ENCODE data around the gene SCAF1. TPM values are rescaled to one million over a fixed set of nuclear protein-coding genes. Genes with fewer than 3 reads are reported as not detected.

SCAF1 gene
- total and polyA plus RNA-seq, 9 of the 15 experiments (the other 6 are each of a cell fraction or from before 2014, with no cell fraction given), result 0.20 to 79.0 (median 4.9) TPM

DNA sequence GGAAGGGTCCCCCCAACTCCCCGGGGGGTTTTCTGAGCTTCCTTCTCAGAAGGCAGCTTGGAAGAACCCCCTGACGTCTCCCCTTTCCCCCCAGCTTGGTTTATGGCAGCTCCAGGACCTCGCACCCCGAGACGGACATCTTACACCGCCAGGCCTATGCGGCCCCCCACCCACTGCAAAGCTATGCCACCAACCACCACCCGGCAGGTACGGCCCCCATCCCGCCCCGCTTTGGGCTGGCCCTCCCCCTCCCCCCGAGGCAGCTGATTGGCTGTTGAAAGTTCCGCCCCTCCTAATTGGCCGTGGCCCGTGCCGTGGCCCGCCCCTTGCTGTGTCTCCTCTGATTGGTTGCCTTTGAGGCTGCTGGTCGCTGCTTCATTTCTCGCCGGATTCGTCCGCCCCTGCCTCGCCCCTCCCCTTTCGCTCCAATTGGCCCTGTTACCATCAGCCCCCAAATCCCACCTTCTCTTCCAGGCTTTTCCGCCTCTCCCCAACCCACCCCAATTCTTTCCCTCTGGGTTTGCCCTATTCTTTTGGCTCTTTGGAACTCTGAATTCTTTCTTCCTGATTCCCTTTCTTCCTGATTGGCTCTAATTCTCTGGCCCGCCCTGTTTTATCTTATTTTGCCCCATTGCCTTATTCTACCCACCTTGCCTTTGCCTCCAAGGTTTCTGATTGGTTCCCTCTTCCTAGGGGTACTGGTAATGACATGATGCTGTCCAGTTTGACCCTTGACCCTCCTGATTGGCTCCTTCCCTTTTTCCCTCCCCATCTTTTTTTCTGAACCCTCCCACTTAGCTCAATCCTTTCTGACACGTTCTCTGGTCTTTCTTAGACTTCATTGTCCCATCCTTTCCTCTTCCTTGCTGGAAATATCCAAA lies 48.5 kb upstream of the SCAF1 start (continued):
- TF ChIP-seq, protein P1, sequence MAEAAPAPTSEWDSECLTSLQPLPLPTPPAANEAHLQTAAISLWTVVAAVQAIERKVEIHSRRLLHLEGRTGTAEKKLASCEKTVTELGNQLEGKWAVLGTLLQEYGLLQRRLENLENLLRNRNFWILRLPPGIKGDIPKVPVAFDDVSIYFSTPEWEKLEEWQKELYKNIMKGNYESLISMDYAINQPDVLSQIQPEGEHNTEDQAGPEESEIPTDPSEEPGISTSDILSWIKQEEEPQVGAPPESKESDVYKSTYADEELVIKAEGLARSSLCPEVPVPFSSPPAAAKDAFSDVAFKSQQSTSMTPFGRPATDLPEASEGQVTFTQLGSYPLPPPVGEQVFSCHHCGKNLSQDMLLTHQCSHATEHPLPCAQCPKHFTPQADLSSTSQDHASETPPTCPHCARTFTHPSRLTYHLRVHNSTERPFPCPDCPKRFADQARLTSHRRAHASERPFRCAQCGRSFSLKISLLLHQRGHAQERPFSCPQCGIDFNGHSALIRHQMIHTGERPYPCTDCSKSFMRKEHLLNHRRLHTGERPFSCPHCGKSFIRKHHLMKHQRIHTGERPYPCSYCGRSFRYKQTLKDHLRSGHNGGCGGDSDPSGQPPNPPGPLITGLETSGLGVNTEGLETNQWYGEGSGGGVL (CRISPR knock-in tag; IDR thresholded peaks at IDR 0.05), result no peak
- TF ChIP-seq SUPT5H (IDR thresholded peaks at IDR 0.05) (0 out of 2 replicates have a peak, but pooled peaks have one; percentile 34), POLR2G (IDR thresholded peaks at IDR 0.05; ENCODE audit: low read depth, low read length) (peak; percentile 34; the same call in 1 of the 2 replicates), HDAC1 (IDR thresholded peaks at IDR 0.05) (peak in 1 of 2 experiments; percentile 59; a peak in 1 of 4 replicates), RBM14 (IDR thresholded peaks at IDR 0.05; ENCODE audit: borderline replicate concordance, insufficient read depth, low read depth, low read length) (no peak), SIN3B (IDR thresholded peaks at IDR 0.05; ENCODE audit: low read depth) (no peak), PHF8 (IDR thresholded peaks at IDR 0.05; ENCODE audit: borderline replicate concordance, low read length) (peak; percentile 20; the same call in 1 of the 2 replicates), RBM25 (IDR thresholded peaks at IDR 0.05; ENCODE audit: low read depth, low read length, severe bottlenecking) (peak; percentile 79), SMC3 (conservative IDR thresholded peaks at IDR 0.05; ENCODE audit: insufficient read depth, low read depth, low read length) (0 out of 2 replicates have a peak, but pooled peaks have one; percentile 2), TBP (optimal IDR thresholded peaks at IDR 0.05; ENCODE audit: low read depth, low read length) (peak; percentile 39), ZC3H8 (IDR thresholded peaks at IDR 0.05) (0 out of 2 replicates have a peak, but pooled peaks have one; percentile 20), FOS (IDR thresholded peaks at IDR 0.05; ENCODE audit: extremely low read depth, insufficient read length) (peak; percentile 89), ARID1B (IDR thresholded peaks at IDR 0.05) (0 out of 2 replicates have a peak, but pooled peaks have one; percentile 24), POLR2H (tag; IDR thresholded peaks at IDR 0.05; ENCODE audit: low read depth) (no peak), DPF2 (IDR thresholded peaks at IDR 0.05) (peak; percentile 59), KAT8 (IDR thresholded peaks at IDR 0.05; ENCODE audit: low read depth) (peak; percentile 13; the same call in 1 of the 2 replicates), ZNF644 (tag; IDR thresholded peaks at IDR 0.05; ENCODE audit: low read depth) (no peak), KDM4B (IDR thresholded peaks at IDR 0.05; ENCODE audit: borderline replicate concordance in 2 of 2, low read depth in 1 of 2) (no peak), BHLHE40 (IDR thresholded peaks at IDR 0.05; ENCODE audit: low read length) (peak; percentile 86)
- TF ChIP-seq, protein P2, sequence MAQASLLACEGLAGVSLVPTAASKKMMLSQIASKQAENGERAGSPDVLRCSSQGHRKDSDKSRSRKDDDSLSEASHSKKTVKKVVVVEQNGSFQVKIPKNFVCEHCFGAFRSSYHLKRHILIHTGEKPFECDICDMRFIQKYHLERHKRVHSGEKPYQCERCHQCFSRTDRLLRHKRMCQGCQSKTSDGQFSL (CRISPR knock-in tag; IDR thresholded peaks at IDR 0.05), result no peak
- TF ChIP-seq, protein P2 (tag; IDR thresholded peaks at IDR 0.05), result no peak
- TF ChIP-seq, protein P3, sequence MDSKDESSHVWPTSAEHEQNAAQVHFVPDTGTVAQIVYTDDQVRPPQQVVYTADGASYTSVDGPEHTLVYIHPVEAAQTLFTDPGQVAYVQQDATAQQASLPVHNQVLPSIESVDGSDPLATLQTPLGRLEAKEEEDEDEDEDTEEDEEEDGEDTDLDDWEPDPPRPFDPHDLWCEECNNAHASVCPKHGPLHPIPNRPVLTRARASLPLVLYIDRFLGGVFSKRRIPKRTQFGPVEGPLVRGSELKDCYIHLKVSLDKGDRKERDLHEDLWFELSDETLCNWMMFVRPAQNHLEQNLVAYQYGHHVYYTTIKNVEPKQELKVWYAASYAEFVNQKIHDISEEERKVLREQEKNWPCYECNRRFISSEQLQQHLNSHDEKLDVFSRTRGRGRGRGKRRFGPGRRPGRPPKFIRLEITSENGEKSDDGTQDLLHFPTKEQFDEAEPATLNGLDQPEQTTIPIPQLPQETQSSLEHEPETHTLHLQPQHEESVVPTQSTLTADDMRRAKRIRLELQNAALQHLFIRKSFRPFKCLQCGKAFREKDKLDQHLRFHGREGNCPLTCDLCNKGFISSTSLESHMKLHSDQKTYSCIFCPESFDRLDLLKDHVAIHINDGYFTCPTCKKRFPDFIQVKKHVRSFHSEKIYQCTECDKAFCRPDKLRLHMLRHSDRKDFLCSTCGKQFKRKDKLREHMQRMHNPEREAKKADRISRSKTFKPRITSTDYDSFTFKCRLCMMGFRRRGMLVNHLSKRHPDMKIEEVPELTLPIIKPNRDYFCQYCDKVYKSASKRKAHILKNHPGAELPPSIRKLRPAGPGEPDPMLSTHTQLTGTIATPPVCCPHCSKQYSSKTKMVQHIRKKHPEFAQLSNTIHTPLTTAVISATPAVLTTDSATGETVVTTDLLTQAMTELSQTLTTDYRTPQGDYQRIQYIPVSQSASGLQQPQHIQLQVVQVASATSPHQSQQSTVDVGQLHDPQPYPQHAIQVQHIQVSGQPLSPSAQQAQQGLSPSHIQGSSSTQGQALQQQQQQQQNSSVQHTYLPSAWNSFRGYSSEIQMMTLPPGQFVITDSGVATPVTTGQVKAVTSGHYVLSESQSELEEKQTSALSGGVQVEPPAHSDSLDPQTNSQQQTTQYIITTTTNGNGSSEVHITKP (IDR thresholded peaks at IDR 0.05; ENCODE audit: partially characterized antibody), result peak; percentile 97

All from K562 (cell line).